Measurements from ENCODE around the gene GPR84. TPM values are rescaled to one million over a fixed set of nuclear protein-coding genes. Genes with fewer than 3 reads are reported as not detected.

GPR84 gene
- total and polyA plus RNA-seq, 9 of the 15 experiments (the other 6 are each of a cell fraction or from before 2014, with no cell fraction given), result 0.07 to 0.18 (median 0.11) TPM; not detected in 5

DNA sequence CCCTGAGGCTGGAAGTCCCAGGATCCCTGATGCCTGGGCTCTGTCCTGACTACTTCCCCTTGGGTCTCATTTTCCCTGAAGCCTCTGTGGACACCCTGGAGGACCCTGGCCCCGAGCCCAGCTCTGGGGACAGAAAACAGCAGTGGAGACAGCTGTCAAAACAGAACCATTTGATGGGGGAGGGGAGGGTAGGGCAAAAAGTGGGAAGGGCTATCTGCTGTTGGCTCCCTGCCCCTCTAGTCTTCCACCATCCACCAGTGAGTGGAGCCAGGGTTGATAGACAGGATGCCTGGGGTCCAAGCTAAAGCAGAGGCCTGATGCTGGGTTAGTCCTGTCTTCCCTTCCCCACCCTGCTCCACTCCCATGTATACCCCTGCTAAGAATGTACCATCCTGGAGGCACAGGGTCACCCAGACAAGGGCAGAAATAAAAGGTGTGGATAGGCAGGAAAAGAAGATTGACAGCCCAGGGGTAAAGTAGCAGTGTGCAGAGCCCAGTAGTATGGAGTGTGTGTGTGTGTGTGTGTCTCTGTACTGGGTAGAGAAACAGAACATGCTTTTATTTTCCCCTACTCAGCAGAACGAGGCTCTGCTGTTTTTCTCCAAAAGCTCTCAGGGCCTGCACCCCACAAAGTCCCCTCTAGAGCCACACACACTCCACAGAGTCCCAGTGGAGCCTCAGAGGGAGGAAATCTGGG lies 10.4 kb upstream of the GPR84 start:
- BruUV-seq (replicated peaks), result no TSS peak
- H3K36me3 ChIP-seq (ENCODE audit: control insufficient read depth, insufficient read depth, low read length), result peaks cover 86% of the 10 kb centered on the region
- H3K4me1 ChIP-seq (replicated peaks in 1 of 2; ENCODE audit: control insufficient read depth in 2 of 2, insufficient read depth in 2 of 2, low read length in 2 of 2), result peaks cover 52 to 53% of the 10 kb centered on the region in 2 experiments
- no peak overlapping the region for H3K4me3 ChIP-seq
- H3K9ac ChIP-seq (ENCODE audit: insufficient read depth in 1 of 2, low read depth in 2 of 2, low read length in 2 of 2), result peak overlapping the region in 1 of 2 experiments; percentile 78; a peak in 1 of 4 replicates
- H3K27me3 ChIP-seq (ENCODE audit: control insufficient read depth in 2 of 2, insufficient read depth in 2 of 2, low read length in 2 of 2), result no peaks in the 10 kb centered on the region
- CTCF ChIA-PET (ENCODE audit: low intra/inter-chr PET ratio), result no interaction called here
- intact Hi-C loops (cut with micrococcal nuclease), result no loop called here
- in situ Hi-C loops (cut with MboI), result no loop called here
- H3K79me2 ChIP-seq (ENCODE audit: control insufficient read depth, insufficient read depth, low read length), result peaks cover 40% of the 10 kb centered on the region
- H4K20me1 ChIP-seq (replicated peaks; ENCODE audit: control insufficient read depth, insufficient read depth, low read length), result peaks cover 12% of the 10 kb centered on the region
- DNase-seq (ENCODE audit: extremely low read depth in 1 of 4, low spot score in 3 of 4), result no peak
- ATAC-seq, result no peak
- H2AFZ ChIP-seq (ENCODE audit: low read depth, low read length), result no peak overlapping the region
- WGBS (ENCODE audit: insufficient coverage, low coverage, missing lambda C conversion rate), result 57% methylated on average over 2 of the region's 2 CpGs
- no peaks in the 10 kb centered on the region for H3K9me3 ChIP-seq (replicated peaks; ENCODE audit: control insufficient read depth, insufficient read depth, low read depth, low read length)
- 0 out of 2 replicates have a peak overlapping the region, but pooled peaks have one; percentile 11 for H3K4me2 ChIP-seq (ENCODE audit: insufficient read depth, low read length)
- POLR2A ChIA-PET, result no interaction called here
- no peak overlapping the region; the same call in 2 of the 3 replicates for H3K27ac ChIP-seq (ENCODE audit: extremely low read depth, low read depth, low read length)
- FAIRE-seq, result no peak
- H3K9me1 ChIP-seq (ENCODE audit: control insufficient read depth, insufficient read depth, low read length), result peaks cover 8% of the 10 kb centered on the region
- TF ChIP-seq SIN3B (IDR thresholded peaks at IDR 0.05; ENCODE audit: low read depth) (no peak), SIN3A (IDR thresholded peaks at IDR 0.05; ENCODE audit: borderline replicate concordance in 2 of 2, control insufficient read depth in 1 of 2, low read depth in 2 of 2, low read length in 2 of 2) (no peak), XRCC3 (IDR thresholded peaks at IDR 0.05) (no peak), SAFB2 (IDR thresholded peaks at IDR 0.05; ENCODE audit: borderline replicate concordance, low read depth, low read length, severe bottlenecking) (no peak), GABPB1 (CRISPR knock-in tag; IDR thresholded peaks at IDR 0.05) (no peak), ZNF316 (IDR thresholded peaks at IDR 0.05) (peak; percentile 71), PRDM10 (IDR thresholded peaks at IDR 0.05; ENCODE audit: partially characterized antibody) (peak; percentile 55), MAFG (tag; conservative IDR thresholded peaks at IDR 0.05) (peak; percentile 37; the same call in 1 of the 2 replicates)
- TF ChIP-seq, protein P1, sequence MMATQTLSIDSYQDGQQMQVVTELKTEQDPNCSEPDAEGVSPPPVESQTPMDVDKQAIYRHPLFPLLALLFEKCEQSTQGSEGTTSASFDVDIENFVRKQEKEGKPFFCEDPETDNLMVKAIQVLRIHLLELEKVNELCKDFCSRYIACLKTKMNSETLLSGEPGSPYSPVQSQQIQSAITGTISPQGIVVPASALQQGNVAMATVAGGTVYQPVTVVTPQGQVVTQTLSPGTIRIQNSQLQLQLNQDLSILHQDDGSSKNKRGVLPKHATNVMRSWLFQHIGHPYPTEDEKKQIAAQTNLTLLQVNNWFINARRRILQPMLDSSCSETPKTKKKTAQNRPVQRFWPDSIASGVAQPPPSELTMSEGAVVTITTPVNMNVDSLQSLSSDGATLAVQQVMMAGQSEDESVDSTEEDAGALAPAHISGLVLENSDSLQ (IDR thresholded peaks at IDR 0.05), result peak; percentile 73
- TF ChIP-seq, protein P2, sequence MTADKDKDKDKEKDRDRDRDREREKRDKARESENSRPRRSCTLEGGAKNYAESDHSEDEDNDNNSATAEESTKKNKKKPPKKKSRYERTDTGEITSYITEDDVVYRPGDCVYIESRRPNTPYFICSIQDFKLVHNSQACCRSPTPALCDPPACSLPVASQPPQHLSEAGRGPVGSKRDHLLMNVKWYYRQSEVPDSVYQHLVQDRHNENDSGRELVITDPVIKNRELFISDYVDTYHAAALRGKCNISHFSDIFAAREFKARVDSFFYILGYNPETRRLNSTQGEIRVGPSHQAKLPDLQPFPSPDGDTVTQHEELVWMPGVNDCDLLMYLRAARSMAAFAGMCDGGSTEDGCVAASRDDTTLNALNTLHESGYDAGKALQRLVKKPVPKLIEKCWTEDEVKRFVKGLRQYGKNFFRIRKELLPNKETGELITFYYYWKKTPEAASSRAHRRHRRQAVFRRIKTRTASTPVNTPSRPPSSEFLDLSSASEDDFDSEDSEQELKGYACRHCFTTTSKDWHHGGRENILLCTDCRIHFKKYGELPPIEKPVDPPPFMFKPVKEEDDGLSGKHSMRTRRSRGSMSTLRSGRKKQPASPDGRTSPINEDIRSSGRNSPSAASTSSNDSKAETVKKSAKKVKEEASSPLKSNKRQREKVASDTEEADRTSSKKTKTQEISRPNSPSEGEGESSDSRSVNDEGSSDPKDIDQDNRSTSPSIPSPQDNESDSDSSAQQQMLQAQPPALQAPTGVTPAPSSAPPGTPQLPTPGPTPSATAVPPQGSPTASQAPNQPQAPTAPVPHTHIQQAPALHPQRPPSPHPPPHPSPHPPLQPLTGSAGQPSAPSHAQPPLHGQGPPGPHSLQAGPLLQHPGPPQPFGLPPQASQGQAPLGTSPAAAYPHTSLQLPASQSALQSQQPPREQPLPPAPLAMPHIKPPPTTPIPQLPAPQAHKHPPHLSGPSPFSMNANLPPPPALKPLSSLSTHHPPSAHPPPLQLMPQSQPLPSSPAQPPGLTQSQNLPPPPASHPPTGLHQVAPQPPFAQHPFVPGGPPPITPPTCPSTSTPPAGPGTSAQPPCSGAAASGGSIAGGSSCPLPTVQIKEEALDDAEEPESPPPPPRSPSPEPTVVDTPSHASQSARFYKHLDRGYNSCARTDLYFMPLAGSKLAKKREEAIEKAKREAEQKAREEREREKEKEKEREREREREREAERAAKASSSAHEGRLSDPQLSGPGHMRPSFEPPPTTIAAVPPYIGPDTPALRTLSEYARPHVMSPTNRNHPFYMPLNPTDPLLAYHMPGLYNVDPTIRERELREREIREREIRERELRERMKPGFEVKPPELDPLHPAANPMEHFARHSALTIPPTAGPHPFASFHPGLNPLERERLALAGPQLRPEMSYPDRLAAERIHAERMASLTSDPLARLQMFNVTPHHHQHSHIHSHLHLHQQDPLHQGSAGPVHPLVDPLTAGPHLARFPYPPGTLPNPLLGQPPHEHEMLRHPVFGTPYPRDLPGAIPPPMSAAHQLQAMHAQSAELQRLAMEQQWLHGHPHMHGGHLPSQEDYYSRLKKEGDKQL (CRISPR knock-in tag; IDR thresholded peaks at IDR 0.05; ENCODE audit: borderline replicate concordance), result no peak

All from K562 (cell line).